ACHN (cell line): ENCODE measurements around the gene OR6C74.

ENCODE experiments used
- DNase-seq: peaks from one replicate; pipeline ENCODE4 v3.0.0-alpha.2; 2015
- in situ Hi-C: cut with HindIII; loops from 2 replicates; pipeline ENCODE4 v1.10.0; 2017; ENCODE audit warnings: low sequenced_read_pairs, low pct_ligation_motif_present, low pct_unique_long_range_greater_than_20kb

Gene OR6C74

DNA sequence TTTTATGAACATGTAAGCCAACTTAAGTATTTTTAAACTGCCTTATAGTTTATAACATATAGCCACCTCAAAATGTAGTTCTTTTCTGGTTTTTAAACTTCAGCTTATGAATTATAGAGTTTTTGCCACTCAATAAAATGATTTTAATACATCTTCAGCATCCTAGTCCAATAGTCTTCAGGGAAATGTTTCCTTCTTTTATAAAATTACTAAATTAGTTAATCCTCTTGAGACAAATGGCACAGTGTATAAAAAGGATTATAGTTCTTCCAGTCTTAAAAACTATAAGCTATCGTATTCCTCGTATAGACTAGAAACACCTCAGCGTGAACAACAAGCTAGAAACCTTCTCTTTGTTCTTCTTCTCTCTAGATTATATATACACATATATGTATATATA, at the start of gene OR6C74:
OR6C74 (plus strand) TSS at position 301 of the 400 bp plus-strand sequence. CDS start 2,679 bp downstream, outside the sequence.
- in situ Hi-C loops: no loop called here

GRCh38 chr12:55220725-55221124, 23.7 kb upstream of the OR6C74 start, which contains the start of gene OR10A7:
TSS of gene OR10A7 (plus strand) at chr12:55221025. CDS start at chr12:55221025, 0 bp downstream.
- DNase-seq: no peak
- in situ Hi-C loops: no loop called here

More for the DNA sequence above, at the start of gene OR6C74:
- DNase-seq: no peak

GRCh38 chr12:55226523-55226922, 17.9 kb upstream of the OR6C74 start:
- in situ Hi-C loops: no loop called here

GRCh38 chr12:55227643-55228042, 16.8 kb upstream of the OR6C74 start:
- no peak for DNase-seq
- in situ Hi-C loops: no loop called here

More at GRCh38 chr12:55226523-55226922, 17.9 kb upstream of the OR6C74 start:
- no peak for DNase-seq

- DNase-seq: no peak
- in situ Hi-C loops: no loop called here
Measured at GRCh38 chr12:55246159-55246558, 1.8 kb downstream of the OR6C74 start.

- in situ Hi-C loops: no loop called here
Measured at GRCh38 chr12:55250944-55251343, 6.5 kb downstream of the OR6C74 start.

GRCh38 chr12:55253281-55253680, 8.9 kb downstream of the OR6C74 start:
- in situ Hi-C loops: no loop called here
- DNase-seq: no peak

More at GRCh38 chr12:55250944-55251343, 6.5 kb downstream of the OR6C74 start:
- no peak for DNase-seq

DNA sequence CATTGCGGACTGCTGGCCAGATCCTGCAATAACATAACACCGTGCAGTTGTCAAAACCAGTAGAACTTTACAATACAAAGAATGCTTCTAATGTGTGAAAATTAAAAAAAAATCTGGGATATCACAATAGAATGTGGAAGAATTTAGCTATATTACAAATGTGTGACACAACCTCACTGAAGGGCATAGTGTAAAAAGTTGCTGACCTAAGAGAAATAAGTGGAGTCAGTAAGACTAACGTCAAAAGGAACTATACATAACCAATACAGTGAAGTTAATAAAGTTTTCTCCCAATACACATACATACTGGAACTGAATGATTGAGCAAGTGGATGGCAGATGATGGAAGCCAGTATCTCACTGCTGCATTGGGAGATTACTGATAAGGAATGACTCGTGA, 12.4 kb downstream of the OR6C74 start:
- no peak for DNase-seq
- in situ Hi-C loops: no loop called here

DNA sequence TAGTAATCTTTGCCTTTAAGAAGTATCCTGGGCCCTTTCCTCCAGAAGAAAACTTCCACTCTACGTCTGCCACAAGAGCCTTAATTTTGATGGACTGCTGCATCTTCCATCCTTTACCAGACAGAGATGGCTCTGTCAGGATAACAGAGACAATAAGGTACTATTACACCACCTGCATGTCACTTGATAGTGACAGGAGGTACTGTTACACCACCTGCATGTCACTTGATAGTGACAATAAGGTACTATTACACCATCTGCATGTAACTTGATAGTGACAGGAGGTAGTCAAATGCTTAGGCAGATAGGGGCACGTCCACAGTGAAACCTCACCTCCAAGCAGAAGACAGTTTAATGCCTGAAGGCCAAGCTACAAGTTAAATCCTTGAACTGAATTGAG, 13.9 kb downstream of the OR6C74 start:
- DNase-seq: no peak
- in situ Hi-C loops: no loop called here

DNA sequence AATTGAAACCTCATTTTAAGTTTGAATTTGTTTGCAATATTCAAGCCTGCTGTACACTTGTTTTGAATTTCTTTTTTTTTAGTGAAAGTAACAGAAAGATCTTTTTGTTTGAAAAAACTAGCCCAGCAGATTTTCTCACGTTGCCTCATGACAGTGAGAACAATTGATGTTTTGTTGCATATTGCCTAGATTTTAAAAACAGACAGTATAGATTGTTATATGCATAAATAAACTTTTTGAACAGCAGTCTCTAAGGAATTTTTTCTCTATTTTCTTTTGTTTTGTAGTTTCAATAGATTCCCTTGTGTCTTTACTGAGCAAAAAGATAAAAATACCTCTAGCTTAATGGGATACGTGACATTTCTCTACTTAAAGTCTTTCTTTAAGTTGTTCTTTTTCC, 36.6 kb downstream of the OR6C74 start:
- in situ Hi-C loops: no loop called here
- no peak for DNase-seq

GRCh38 chr12:55289999-55290398, 45.6 kb downstream of the OR6C74 start:
- in situ Hi-C loops: no loop called here
- DNase-seq: no peak
